OCI-LY1 (cell line): ENCODE data around the gene TRMT44.

Experiments used
- H2AFZ ChIP-seq: fragments of 200-600 bp; sonication (generic), shearing (Covaris generic); 2 replicates; pipeline ENCODE4 v1.6.0; 2014; ENCODE audit warnings: antibody characterized with exemption, mild to moderate bottlenecking, low read length
- H3F3A ChIP-seq: fragments of 200-600 bp; sonication (generic), shearing (Covaris generic); 2 replicates; pipeline ENCODE4 v1.6.0; 2014; ENCODE audit warnings: mild to moderate bottlenecking, antibody characterized with exemption, low read length, moderate library complexity; ENCODE audit not compliant: insufficient read depth
- H3K27ac ChIP-seq: fragments of 200-600 bp; sonication (generic); 2 replicates; pipeline ENCODE4 v1.5.1; 2014; ENCODE audit warnings: low read length, mixed run types, mild to moderate bottlenecking, low read depth; ENCODE audit not compliant: poor library complexity, severe bottlenecking
- H3K27me3 ChIP-seq: fragments of 200-600 bp; sonication (generic); 2 replicates; pipeline ENCODE4 v1.6.0; 2014; ENCODE audit warnings: antibody characterized with exemption, mild to moderate bottlenecking, low read length, moderate library complexity; ENCODE audit not compliant: insufficient read depth
- H3K36me3 ChIP-seq: fragments of 200-600 bp; sonication (generic); 2 replicates; pipeline ENCODE4 v1.6.1; 2014; ENCODE audit warnings: mild to moderate bottlenecking, antibody characterized with exemption, low read length, moderate library complexity, mixed read lengths; ENCODE audit not compliant: insufficient read depth
- H3K4me1 ChIP-seq: fragments of 200-600 bp; sonication (generic); 2 replicates; pipeline ENCODE4 v1.5.1; 2014; ENCODE audit warnings: mild to moderate bottlenecking, low read length, moderate library complexity; ENCODE audit not compliant: insufficient read depth, severe bottlenecking
- H3K4me2 ChIP-seq: fragments of 200-600 bp; sonication (generic), shearing (Covaris generic); 2 replicates; pipeline ENCODE4 v1.6.1; 2014; ENCODE audit warnings: low read length
- H3K4me3 ChIP-seq: fragments of 200-600 bp; sonication (generic); 2 replicates; pipeline ENCODE4 v1.5.1; 2014; ENCODE audit warnings: low read length, low read depth, mild to moderate bottlenecking, mixed read lengths; ENCODE audit not compliant: poor library complexity, severe bottlenecking
- H3K79me2 ChIP-seq: fragments of 200-600 bp; shearing (Covaris generic); 2 replicates; pipeline ENCODE4 v1.6.1; 2016; ENCODE audit warnings: mixed run types, low read length, mixed read lengths; ENCODE audit not compliant: insufficient read depth
- H3K9ac ChIP-seq: fragments of 200-600 bp; sonication (generic), shearing (Covaris generic); 2 replicates; pipeline ENCODE4 v1.6.1; 2014; ENCODE audit warnings: mild to moderate bottlenecking, low read length, mixed read lengths
- H3K9me2 ChIP-seq: fragments of 200-600 bp; sonication (generic), shearing (Covaris generic); 2 replicates; pipeline ENCODE4 v1.6.1; 2014; ENCODE audit warnings: low read depth, mild to moderate bottlenecking, low read length, mixed read lengths
- H3K9me3 ChIP-seq: fragments of 200-600 bp; shearing (Covaris generic); 2 replicates; pipeline ENCODE4 v1.6.1; 2014; ENCODE audit warnings: low read length, mixed read lengths
- H4K20me1 ChIP-seq: fragments of 200-600 bp; sonication (generic), shearing (Covaris generic); 2 replicates; pipeline ENCODE4 v1.6.0; 2016; ENCODE audit warnings: mild to moderate bottlenecking, low read length; ENCODE audit not compliant: insufficient read depth
- EZH2 ChIP-seq: fragments of 200-600 bp; sonication (generic), shearing (Covaris generic); IDR thresholded peaks from 2 replicates; pipeline ENCODE4 v1.8.0; 2017; ENCODE audit warnings: borderline replicate concordance, mixed run types, mild to moderate bottlenecking, antibody characterized with exemption, low read length, moderate library complexity, mixed read lengths
- TF ChIP-seq, protein P1 (sequence below): fragments of 200-600 bp; sonication (generic), shearing (Covaris generic); IDR thresholded peaks from 2 replicates; pipeline ENCODE4 v1.5.1; 2017; ENCODE audit warnings: mild to moderate bottlenecking, antibody characterized with exemption, low read length, moderate library complexity, mixed read lengths

Gene TRMT44

DNA sequence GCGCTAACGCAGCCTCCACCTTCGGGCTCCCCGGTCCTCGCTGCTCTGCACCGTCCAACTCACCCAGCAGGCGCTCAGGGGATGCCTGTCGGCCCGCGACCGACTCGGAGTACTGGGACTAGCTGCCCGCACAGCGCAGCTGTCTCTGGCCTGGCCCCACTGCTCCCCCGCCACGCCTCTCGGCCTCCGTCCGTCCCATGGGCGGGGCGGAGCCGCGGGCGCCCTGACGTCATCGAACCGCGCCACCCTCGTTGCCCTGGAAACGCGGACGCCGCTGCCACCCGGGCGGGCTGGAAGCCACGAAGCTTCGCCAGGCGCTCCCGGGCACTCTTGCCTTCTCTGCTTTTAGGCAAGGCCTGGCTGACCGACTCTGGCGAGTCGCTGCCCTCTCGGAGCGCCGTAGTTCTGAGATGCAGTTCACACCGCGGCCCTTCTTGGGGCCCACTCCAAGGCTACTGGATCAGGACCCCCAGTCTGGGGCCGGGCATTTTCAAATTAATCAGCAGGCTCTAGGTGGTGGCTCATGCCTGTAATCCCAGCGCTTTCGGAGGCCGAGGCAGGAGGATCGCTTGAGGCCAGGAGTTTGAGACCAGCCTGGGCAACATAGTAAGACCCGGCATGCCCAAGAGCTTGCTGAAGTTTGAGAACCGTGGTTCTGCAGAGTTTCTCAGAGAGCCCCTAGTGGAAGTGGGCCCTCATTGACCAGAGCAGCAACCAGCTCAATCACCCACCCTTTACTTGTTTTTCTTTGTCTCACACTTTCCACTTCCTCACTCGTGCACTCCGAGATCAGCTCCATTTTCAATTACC lies 12.1 kb upstream of the TRMT44 start:
- Histone ChIP-seq H3K36me3 (no peaks in the 10 kb centered on the region), H2AFZ (no peak overlapping the region), H3K4me3 (peak overlapping the region; percentile 74), H3K9ac (peak overlapping the region; percentile 84), H3F3A (no peaks in the 10 kb centered on the region), H3K27me3 (no peaks in the 10 kb centered on the region), H3K9me2 (no peaks in the 10 kb centered on the region), H3K4me1 (peaks cover 4% of the 10 kb centered on the region), H3K9me3 (no peaks in the 10 kb centered on the region), H3K79me2 (no peaks in the 10 kb centered on the region), H4K20me1 (no peaks in the 10 kb centered on the region), H3K27ac (peak overlapping the region; percentile 65), H3K4me2 (peak overlapping the region; percentile 73)
- no peak for TF ChIP-seq EZH2
- TF ChIP-seq, protein P1, sequence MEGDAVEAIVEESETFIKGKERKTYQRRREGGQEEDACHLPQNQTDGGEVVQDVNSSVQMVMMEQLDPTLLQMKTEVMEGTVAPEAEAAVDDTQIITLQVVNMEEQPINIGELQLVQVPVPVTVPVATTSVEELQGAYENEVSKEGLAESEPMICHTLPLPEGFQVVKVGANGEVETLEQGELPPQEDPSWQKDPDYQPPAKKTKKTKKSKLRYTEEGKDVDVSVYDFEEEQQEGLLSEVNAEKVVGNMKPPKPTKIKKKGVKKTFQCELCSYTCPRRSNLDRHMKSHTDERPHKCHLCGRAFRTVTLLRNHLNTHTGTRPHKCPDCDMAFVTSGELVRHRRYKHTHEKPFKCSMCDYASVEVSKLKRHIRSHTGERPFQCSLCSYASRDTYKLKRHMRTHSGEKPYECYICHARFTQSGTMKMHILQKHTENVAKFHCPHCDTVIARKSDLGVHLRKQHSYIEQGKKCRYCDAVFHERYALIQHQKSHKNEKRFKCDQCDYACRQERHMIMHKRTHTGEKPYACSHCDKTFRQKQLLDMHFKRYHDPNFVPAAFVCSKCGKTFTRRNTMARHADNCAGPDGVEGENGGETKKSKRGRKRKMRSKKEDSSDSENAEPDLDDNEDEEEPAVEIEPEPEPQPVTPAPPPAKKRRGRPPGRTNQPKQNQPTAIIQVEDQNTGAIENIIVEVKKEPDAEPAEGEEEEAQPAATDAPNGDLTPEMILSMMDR: peak; percentile 25; the same call in 1 of the 2 replicates

DNA sequence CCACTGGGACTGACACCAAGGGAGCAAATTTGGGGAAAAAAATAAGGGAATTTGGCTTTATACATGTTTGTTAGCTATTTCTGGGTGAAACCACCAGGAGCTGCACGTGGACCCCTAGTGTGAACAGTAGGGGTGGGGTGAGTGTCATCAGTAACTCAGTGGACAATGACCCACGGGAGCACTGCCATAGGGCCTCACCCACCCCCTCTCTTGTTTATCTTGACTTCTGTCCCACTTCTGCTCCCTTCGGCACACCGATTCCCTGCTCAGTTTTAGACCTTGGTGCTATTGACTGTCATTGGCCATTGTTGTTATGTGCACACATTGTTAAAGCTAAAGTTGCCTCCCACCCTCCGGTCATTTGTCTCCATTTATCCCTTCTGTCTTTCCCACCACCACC lies 9.0 kb upstream of the TRMT44 start:
- Histone ChIP-seq H3K4me1 (peaks cover 24% of the 10 kb centered on the region), H3K27me3 (no peaks in the 10 kb centered on the region), H4K20me1 (no peaks in the 10 kb centered on the region), H3K9me2 (no peaks in the 10 kb centered on the region), H3K4me3 (no peak overlapping the region), H3K9ac (no peak overlapping the region), H3K79me2 (no peaks in the 10 kb centered on the region), H3K27ac (no peak overlapping the region), H3K9me3 (no peaks in the 10 kb centered on the region), H3F3A (no peaks in the 10 kb centered on the region), H3K36me3 (no peaks in the 10 kb centered on the region), H3K4me2 (no peak overlapping the region), H2AFZ (no peak overlapping the region)
- TF ChIP-seq, protein P1: no peak
- no peak for TF ChIP-seq EZH2

DNA sequence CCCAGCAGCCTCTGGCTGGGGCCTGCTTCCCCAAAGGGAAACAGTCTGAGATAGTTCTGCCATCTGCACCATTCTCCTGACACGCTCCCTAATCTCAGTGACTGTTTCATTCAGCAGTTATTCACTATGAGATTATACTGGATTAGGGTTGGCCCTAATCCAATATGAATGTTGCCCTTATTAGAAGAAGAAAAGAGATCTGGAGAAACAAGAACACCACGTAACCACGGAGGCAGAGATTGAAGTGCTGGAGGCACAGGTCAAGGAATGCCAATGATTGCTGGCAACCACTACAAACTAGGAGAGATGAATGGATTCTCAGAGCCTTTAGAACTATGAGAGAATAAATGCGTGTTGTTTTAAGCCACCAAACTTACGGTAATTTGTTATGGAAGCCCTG lies 7.4 kb upstream of the TRMT44 start:
- Histone ChIP-seq H3K4me1 (peaks cover 30% of the 10 kb centered on the region), H3K4me2 (no peak overlapping the region)

More for the DNA sequence above, 7.4 kb upstream of the TRMT44 start:
- no peaks in the 10 kb centered on the region for H3K79me2 ChIP-seq
- H2AFZ ChIP-seq: no peak overlapping the region
- no peaks in the 10 kb centered on the region for H4K20me1 ChIP-seq
- no peak overlapping the region for H3K27ac ChIP-seq
- no peaks in the 10 kb centered on the region for H3F3A ChIP-seq
- H3K9ac ChIP-seq: no peak overlapping the region
- no peak overlapping the region for H3K4me3 ChIP-seq
- TF ChIP-seq, protein P1: no peak
- no peak for TF ChIP-seq EZH2
- H3K9me2 ChIP-seq: no peaks in the 10 kb centered on the region
- no peaks in the 10 kb centered on the region for H3K27me3 ChIP-seq
- no peaks in the 10 kb centered on the region for H3K36me3 ChIP-seq
- H3K9me3 ChIP-seq: no peaks in the 10 kb centered on the region
